Endothelial cell of umbilical vein (primary cell): ENCODE measurements around the gene TESPA1. TPM values are rescaled to one million over a fixed set of nuclear protein-coding genes. Genes with fewer than 3 reads are reported as not detected.
"Not testable (repeated sequence)": the region's sequence is repeated elsewhere in the genome, so short reads cannot be mapped to it uniquely, and the experiment has no call there.

Experiments
- BruUV-seq: library from RNA; stranded (reverse); fragments of 400-500 nt; replicated peaks from 2 replicates; lab custom pipeline; 2021; lab: Mats Ljungman, UMichigan
- CTCF ChIA-PET: fragments of 300-600, 350-600 bp; sonication (Branson Sonifier 250); formaldehyde crosslinking; loops from one replicate; lab custom pipeline; 2021; ENCODE audit warnings: antibody characterized with exemption, inconsistent platforms; lab: Charles Lee
- POLR2A ChIA-PET: fragments of 300-600, 350-600 bp; sonication (Branson Sonifier 250); formaldehyde crosslinking; loops from one replicate; lab custom pipeline; 2021; ENCODE audit warnings: antibody characterized with exemption, inconsistent platforms; lab: Charles Lee
- DNase-seq: peaks from one replicate; pipeline ENCODE4 v3.0.0-alpha.2; 2011; ENCODE audit warnings: low read depth, low spot score
- FAIRE-seq: peaks from 2 replicates; lab custom pipeline; 2011; peaks lifted over from hg19 to GRCh38; lab: Jason Lieb, UNC
- H2AFZ ChIP-seq: 2 replicates; pipeline ENCODE4 v1.6.0; 2012; ENCODE audit warnings: low read depth, low read length, control low read depth, inconsistent platforms
- H3K27ac ChIP-seq: 2 replicates; pipeline ENCODE4 v1.5.1; 2011; ENCODE audit warnings: low read depth, mild to moderate bottlenecking, control low read depth, low read length, moderate library complexity; ENCODE audit not compliant: insufficient read depth
- H3K27me3 ChIP-seq, 2 experiments: 2 replicates each; pipeline versions ENCODE4 v1.6.0 to v1.6.1; 2011; ENCODE audit warnings: low read length in 2 of 2, mixed read lengths in 1 of 2; ENCODE audit not compliant: control insufficient read depth in 2 of 2, insufficient read depth in 2 of 2
- H3K36me3 ChIP-seq, 2 experiments: 2 replicates in 1 of 2; 3 replicates in 1 of 2; pipeline ENCODE4 v1.5.1; 2011; ENCODE audit warnings: low read length in 2 of 2, mild to moderate bottlenecking in 1 of 2, moderate library complexity in 1 of 2; ENCODE audit not compliant: control insufficient read depth in 2 of 2, insufficient read depth in 2 of 2; ENCODE audit errors: extremely low read depth in 1 of 2
- H3K4me1 ChIP-seq: 3 replicates; pipeline ENCODE4 v1.5.1; 2011; ENCODE audit warnings: mild to moderate bottlenecking, low read length; ENCODE audit not compliant: control insufficient read depth, insufficient read depth; ENCODE audit errors: extremely low read depth
- H3K4me2 ChIP-seq: 2 replicates; pipeline ENCODE4 v1.6.1; 2011; ENCODE audit warnings: low read length, control low read depth, mixed read lengths; ENCODE audit not compliant: insufficient read depth
- H3K4me3 ChIP-seq, 3 experiments: fragments of 200-600 bp in 1 of 3; sonication (generic), shearing (Covaris generic) in 1 of 3; replicated peaks in 1 of 3; 2 replicates each; pipeline ENCODE4 v1.5.1; 2011 to 2016; ENCODE audit warnings: control low read depth in 3 of 3, low read length in 3 of 3, mild to moderate bottlenecking in 2 of 3, inconsistent platforms in 1 of 3, low read depth in 1 of 3, moderate library complexity in 1 of 3; ENCODE audit not compliant: insufficient read depth in 1 of 3
- H3K79me2 ChIP-seq: 2 replicates; pipeline ENCODE4 v1.6.0; 2012; ENCODE audit warnings: low read length, inconsistent platforms; ENCODE audit not compliant: control insufficient read depth, insufficient read depth
- H3K9ac ChIP-seq: replicated peaks from 2 replicates; pipeline ENCODE3; 2011; ENCODE audit warnings: low read length, control low read depth; ENCODE audit not compliant: insufficient read depth; ENCODE audit errors: extremely low read depth
- H3K9me1 ChIP-seq: replicated peaks from 3 replicates; pipeline ENCODE4 v1.6.0; 2011; ENCODE audit warnings: mild to moderate bottlenecking, low read length; ENCODE audit not compliant: control insufficient read depth, insufficient read depth; ENCODE audit errors: extremely low read depth
- H3K9me3 ChIP-seq: replicated peaks from 2 replicates; pipeline ENCODE4 v1.5.1; 2012; ENCODE audit warnings: low read length, inconsistent platforms; ENCODE audit not compliant: control insufficient read depth, insufficient read depth
- H4K20me1 ChIP-seq: replicated peaks from 2 replicates; pipeline ENCODE3; 2011; ENCODE audit warnings: mild to moderate bottlenecking, low read length; ENCODE audit not compliant: control insufficient read depth, insufficient read depth; ENCODE audit errors: extremely low read depth
- FOS ChIP-seq: IDR thresholded peaks from 2 replicates; pipeline ENCODE4 v1.6.1; 2011; ENCODE audit warnings: mild to moderate bottlenecking, low read length, moderate library complexity, borderline replicate concordance; ENCODE audit not compliant: insufficient read depth
- GATA2 ChIP-seq: IDR thresholded peaks from 2 replicates; pipeline ENCODE4 v1.7.0; 2011; ENCODE audit warnings: low read depth, mild to moderate bottlenecking, moderate library complexity, mixed read lengths, low read length; ENCODE audit not compliant: insufficient read length, insufficient read depth
- JUN ChIP-seq: IDR thresholded peaks from 2 replicates; pipeline ENCODE4 v1.6.1; 2011; ENCODE audit warnings: borderline replicate concordance, low read depth; ENCODE audit not compliant: insufficient read length, insufficient read depth
- MYC ChIP-seq: IDR thresholded peaks from one replicate; pipeline ENCODE4 v1.6.1; 2011; ENCODE audit warnings: mild to moderate bottlenecking, low read depth, low read length
- POLR2A ChIP-seq: IDR thresholded peaks from 2 replicates; pipeline ENCODE4 v1.6.1; 2012; ENCODE audit warnings: low read depth, mild to moderate bottlenecking, control low read depth, low read length
- POLR2AphosphoS5 ChIP-seq: IDR thresholded peaks from 2 replicates; pipeline ENCODE4 v1.6.1; 2012; ENCODE audit warnings: low read depth, mild to moderate bottlenecking, control low read depth, low read length, moderate library complexity; ENCODE audit not compliant: insufficient read depth
- dilution Hi-C: fragments of 300-500 bp; cut with MboI; formaldehyde crosslinking; loops from one replicate; pipeline ENCODE4 v1.15.0; 2019; ENCODE audit warnings: low sequenced_read_pairs; ENCODE audit not compliant: extremely low pct_ligation_motif_present
- intact Hi-C: fragments of 100-400 bp; cut with micrococcal nuclease; formaldehyde crosslinking; loops from one replicate; pipeline ENCODE4 v1.10.0; 2022
- polyA plus RNA-seq, 4 experiments: library from polyadenylated mRNA; depleted of rRNA in 3 of 4; stranded (reverse) in 3 of 4; unstranded in 1 of 4; fragments of >200 nt; gene quantifications; 2 replicates each; pipeline versions ENCODE4 v1.2.1 to v1.2.3, GENCODE V29; 2011 to 2012; ENCODE audit warnings: missing spikeins in 1 of 4
- total RNA-seq: library from RNA; stranded (reverse); gene quantifications from 2 replicates; pipeline ENCODE4 v1.2.3, GENCODE V29; 2021
- TF ChIP-seq, protein P1 (sequence below), 2 donors: IDR thresholded peaks; 1 replicate in 1 of 2; 2 replicates in 1 of 2; pipeline ENCODE4 v1.5.1; 2011; ENCODE audit warnings: low read length in 2 of 2, mild to moderate bottlenecking in 2 of 2, moderate library complexity in 2 of 2, control low read depth in 1 of 2, inconsistent platforms in 1 of 2, low read depth in 1 of 2; ENCODE audit not compliant: insufficient read depth in 1 of 2; ENCODE audit errors: extremely low read depth in 1 of 2
- TF ChIP-seq, protein P2 (sequence below): IDR thresholded peaks from 2 replicates; pipeline ENCODE4 v1.6.1; 2011; ENCODE audit not compliant: insufficient read depth, insufficient read length

The TESPA1 gene
- total and polyA plus RNA-seq, 2 donors (not counting 3 experiments of a cell fraction or from before 2014, with no cell fraction given): not detected

DNA sequence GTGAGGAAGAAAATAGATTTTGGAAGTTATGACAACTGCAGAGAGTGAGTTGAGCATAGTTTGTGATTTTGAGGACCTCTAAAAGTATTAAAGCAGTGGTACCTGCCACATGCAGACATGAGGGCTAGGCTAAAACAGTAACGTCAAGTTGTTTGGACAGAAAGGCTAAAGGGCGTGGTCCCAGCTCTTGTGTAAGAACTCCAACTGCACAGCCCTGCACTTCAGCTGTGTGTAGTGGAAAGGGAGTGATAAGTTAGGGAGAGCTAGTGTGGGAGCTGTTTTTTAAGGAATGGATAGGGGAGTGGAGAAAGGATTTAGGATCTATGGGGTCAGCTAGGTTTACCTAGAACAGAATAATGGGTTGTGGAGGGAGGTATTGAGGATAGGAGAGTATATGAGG lies 39.5 kb downstream of the TESPA1 start:
- intact Hi-C loops: no loop called here
- no peaks in the 10 kb centered on the region for H3K79me2 ChIP-seq
- BruUV-seq: no TSS peak

DNA sequence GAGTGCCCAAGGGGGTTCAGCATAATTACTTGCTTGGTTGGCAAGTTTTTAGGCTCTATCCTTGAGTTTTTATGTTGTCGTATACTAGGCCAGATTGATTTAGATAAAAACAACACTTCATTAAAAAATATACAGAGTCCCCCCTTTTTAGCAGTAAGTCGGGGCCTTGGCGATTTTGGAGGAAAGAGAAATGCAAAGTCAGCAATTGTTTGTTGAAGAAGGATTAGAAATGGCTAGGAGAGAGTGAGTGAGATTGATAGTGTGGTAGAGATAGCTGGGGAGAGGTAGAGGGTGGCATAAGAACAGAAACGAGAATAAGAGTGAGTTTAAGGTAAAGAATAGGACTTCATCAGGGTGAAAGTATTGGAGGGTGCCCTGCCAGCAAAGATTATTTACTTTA lies 41.3 kb downstream of the TESPA1 start:
- H3K79me2 ChIP-seq, H3K9me1 ChIP-seq, H3K9ac ChIP-seq, H2AFZ ChIP-seq, H3K27ac ChIP-seq, H3K4me1 ChIP-seq, FAIRE-seq, intact Hi-C loops, H3K9me3 ChIP-seq, DNase-seq, dilution Hi-C loops, H3K36me3 ChIP-seq, POLR2A ChIA-PET, H3K4me3 ChIP-seq, CTCF ChIA-PET, H3K27me3 ChIP-seq, BruUV-seq, H3K4me2 ChIP-seq, H4K20me1 ChIP-seq: not testable (repeated sequence)

More for the DNA sequence above, 39.5 kb downstream of the TESPA1 start:
- CTCF ChIA-PET: no interaction called here
- TF ChIP-seq GATA2 (no peak), MYC (no peak), JUN (no peak), POLR2AphosphoS5 (no peak), FOS (no peak), POLR2A (no peak)
- TF ChIP-seq, protein P1, sequence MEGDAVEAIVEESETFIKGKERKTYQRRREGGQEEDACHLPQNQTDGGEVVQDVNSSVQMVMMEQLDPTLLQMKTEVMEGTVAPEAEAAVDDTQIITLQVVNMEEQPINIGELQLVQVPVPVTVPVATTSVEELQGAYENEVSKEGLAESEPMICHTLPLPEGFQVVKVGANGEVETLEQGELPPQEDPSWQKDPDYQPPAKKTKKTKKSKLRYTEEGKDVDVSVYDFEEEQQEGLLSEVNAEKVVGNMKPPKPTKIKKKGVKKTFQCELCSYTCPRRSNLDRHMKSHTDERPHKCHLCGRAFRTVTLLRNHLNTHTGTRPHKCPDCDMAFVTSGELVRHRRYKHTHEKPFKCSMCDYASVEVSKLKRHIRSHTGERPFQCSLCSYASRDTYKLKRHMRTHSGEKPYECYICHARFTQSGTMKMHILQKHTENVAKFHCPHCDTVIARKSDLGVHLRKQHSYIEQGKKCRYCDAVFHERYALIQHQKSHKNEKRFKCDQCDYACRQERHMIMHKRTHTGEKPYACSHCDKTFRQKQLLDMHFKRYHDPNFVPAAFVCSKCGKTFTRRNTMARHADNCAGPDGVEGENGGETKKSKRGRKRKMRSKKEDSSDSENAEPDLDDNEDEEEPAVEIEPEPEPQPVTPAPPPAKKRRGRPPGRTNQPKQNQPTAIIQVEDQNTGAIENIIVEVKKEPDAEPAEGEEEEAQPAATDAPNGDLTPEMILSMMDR (IDR thresholded peaks at IDR 0.05; ENCODE audit: extremely low read depth in 1 of 2, insufficient read depth in 1 of 2, low read depth in 1 of 2, low read length in 2 of 2): no peak
- TF ChIP-seq, protein P2, sequence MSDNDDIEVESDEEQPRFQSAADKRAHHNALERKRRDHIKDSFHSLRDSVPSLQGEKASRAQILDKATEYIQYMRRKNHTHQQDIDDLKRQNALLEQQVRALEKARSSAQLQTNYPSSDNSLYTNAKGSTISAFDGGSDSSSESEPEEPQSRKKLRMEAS: no peak
- no peaks in the 10 kb centered on the region for H3K9me1 ChIP-seq
- FAIRE-seq (no peak), DNase-seq (no peak)
- no peak overlapping the region for H2AFZ ChIP-seq
- H3K4me2 ChIP-seq: no peak overlapping the region
- no peaks in the 10 kb centered on the region for H3K36me3 ChIP-seq
- no peaks in the 10 kb centered on the region for H3K9me3 ChIP-seq
- no peak overlapping the region for H3K27ac ChIP-seq
- POLR2A ChIA-PET: no interaction called here
- no peak overlapping the region for H3K4me3 ChIP-seq
- H3K9ac ChIP-seq: no peak overlapping the region
- H3K27me3 ChIP-seq: peaks cover 2 to 6% of the 10 kb centered on the region in 2 experiments
- dilution Hi-C loops: no loop called here
- H3K4me1 ChIP-seq: no peaks in the 10 kb centered on the region
- no peaks in the 10 kb centered on the region for H4K20me1 ChIP-seq
